HCT116 (cell line): ENCODE results near the gene MT1X. TPM values are rescaled to one million over a fixed set of nuclear protein-coding genes. Genes with fewer than 3 reads are reported as not detected.

ENCODE experiments used
- ATAC-seq: fragments of 200-7000 bp; cut with Tn5 transposase; 2 replicates; pipeline ENCODE4 v1.9.1; 2020; ENCODE audit warnings: mild to moderate bottlenecking, moderate library complexity
- BruUV-seq: library from RNA; stranded (reverse); fragments of 400-500 nt; replicated peaks from 2 replicates; lab custom pipeline; 2021; lab: Mats Ljungman, UMichigan
- CTCF ChIA-PET: fragments of 300-600 bp; sonication (Branson Sonifier 250); formaldehyde crosslinking; loops from one replicate; lab custom pipeline; 2021; ENCODE audit warnings: antibody characterized with exemption; lab: Charles Lee
- POLR2A ChIA-PET: fragments of 300-600, 350-600 bp; sonication (Branson Sonifier 250); formaldehyde crosslinking; loops from one replicate; lab custom pipeline; 2021; ENCODE audit warnings: antibody characterized with exemption; lab: Charles Lee
- RAD21 ChIA-PET, 2 experiments: fragments of 300-600 bp; sonication (Branson Sonifier 250); formaldehyde crosslinking; loops; one replicate each; lab custom pipeline; 2023; ENCODE audit warnings: low total read pairs in 2 of 2; ENCODE audit not compliant: uncharacterized antibody in 2 of 2, unreplicated experiment in 2 of 2, low non-redundant PET in 1 of 2; lab: Charles Lee
- DNase-seq: peaks from one replicate; pipeline ENCODE4 v3.0.0-alpha.2; 2010; ENCODE audit warnings: low read depth, low spot score
- H2AFZ ChIP-seq: fragments of 200-600 bp; shearing (Covaris generic), sonication (generic); 2 replicates; pipeline ENCODE4 v1.6.1; 2017; ENCODE audit warnings: low read depth, mixed run types, mixed read lengths, antibody characterized with exemption, low read length; ENCODE audit not compliant: poor library complexity, severe bottlenecking
- H3K27ac ChIP-seq: 2 replicates; pipeline ENCODE4 v1.5.1; 2012; ENCODE audit warnings: low read depth, low read length
- H3K27me3 ChIP-seq: fragments of 200-600 bp; sonication (generic); 2 replicates; pipeline ENCODE4 v1.6.1; 2016; ENCODE audit warnings: mixed run types, low read length, mixed read lengths; ENCODE audit not compliant: insufficient read depth
- H3K36me3 ChIP-seq, 2 experiments: fragments of 200-500 bp in 1 of 2; fragments of 200-600 bp in 1 of 2; sonication (Bioruptor generic) in 1 of 2; sonication (generic) in 1 of 2; 2 replicates each; pipeline versions ENCODE4 v1.5.1 to v1.6.1; 2014 to 2016; ENCODE audit warnings: low read length in 2 of 2, inconsistent platforms in 1 of 2, mixed read lengths in 1 of 2, mixed run types in 1 of 2; ENCODE audit not compliant: insufficient read depth in 2 of 2, control insufficient read depth in 1 of 2
- H3K4me1 ChIP-seq, 2 experiments: fragments of 200-600 bp in 1 of 2; sonication (generic) in 1 of 2; 2 replicates each; pipeline versions ENCODE4 v1.5.1 to v1.6.1; 2012 to 2017; ENCODE audit warnings: low read length in 2 of 2, inconsistent platforms in 1 of 2, mild to moderate bottlenecking in 1 of 2, mixed read lengths in 1 of 2, mixed run types in 1 of 2, moderate library complexity in 1 of 2; ENCODE audit not compliant: insufficient read depth in 2 of 2, control insufficient read depth in 1 of 2
- H3K4me2 ChIP-seq: fragments of 200-600 bp; sonication (generic); 2 replicates; pipeline ENCODE4 v1.6.1; 2017; ENCODE audit warnings: mixed run types, low read length, mixed read lengths
- H3K4me3 ChIP-seq, 2 experiments: fragments of 200-600 bp in 1 of 2; sonication (generic) in 1 of 2; replicated peaks in 1 of 2; 2 replicates each; pipeline ENCODE4 v1.5.1; 2011 to 2016; ENCODE audit warnings: low read length in 2 of 2, control low read depth in 1 of 2, low read depth in 1 of 2, mild to moderate bottlenecking in 1 of 2, mixed read lengths in 1 of 2, mixed run types in 1 of 2
- H3K79me2 ChIP-seq: fragments of 200-600 bp; sonication (generic); 2 replicates; pipeline ENCODE4 v1.6.1; 2017; ENCODE audit warnings: mild to moderate bottlenecking, mixed run types, low read length, moderate library complexity, mixed read lengths; ENCODE audit not compliant: insufficient read depth
- H3K9ac ChIP-seq: fragments of 200-600 bp; sonication (generic); 2 replicates; pipeline ENCODE4 v1.6.1; 2016; ENCODE audit warnings: low read length, mixed read lengths
- H3K9me2 ChIP-seq: fragments of 200-600 bp; sonication (generic), shearing (Covaris generic); 2 replicates; pipeline ENCODE4 v1.6.1; 2017; ENCODE audit warnings: mixed run types, mild to moderate bottlenecking, moderate library complexity; ENCODE audit not compliant: insufficient read depth
- H3K9me3 ChIP-seq, 2 experiments: fragments of 200-500 bp in 1 of 2; fragments of 200-600 bp in 1 of 2; sonication (Bioruptor generic) in 1 of 2; sonication (generic) in 1 of 2; 2 replicates each; pipeline ENCODE4 v1.6.1; 2014 to 2017; ENCODE audit warnings: low read length in 2 of 2, mixed read lengths in 2 of 2, inconsistent platforms in 1 of 2, low read depth in 1 of 2, mild to moderate bottlenecking in 1 of 2, mixed run types in 1 of 2, moderate library complexity in 1 of 2; ENCODE audit not compliant: control insufficient read depth in 1 of 2, insufficient read depth in 1 of 2
- H4K20me1 ChIP-seq: fragments of 200-600 bp; sonication (generic), shearing (Covaris generic); 2 replicates; pipeline ENCODE4 v1.6.1; 2017; ENCODE audit warnings: mixed run types, mild to moderate bottlenecking, moderate library complexity; ENCODE audit not compliant: insufficient read depth
- ATF3 ChIP-seq: IDR thresholded peaks from 2 replicates; pipeline ENCODE4 v1.6.1; 2012
- CBX3 ChIP-seq: IDR thresholded peaks from 2 replicates; pipeline ENCODE4 v1.6.1; 2012; ENCODE audit warnings: low read depth
- ELF1 ChIP-seq: IDR thresholded peaks from 2 replicates; pipeline ENCODE4 v1.6.1; 2012; ENCODE audit warnings: low read depth, borderline replicate concordance
- RAD21 ChIP-seq: IDR thresholded peaks from 2 replicates; pipeline ENCODE4 v1.6.1; 2012; ENCODE audit warnings: low read depth, mild to moderate bottlenecking
- REST ChIP-seq: IDR thresholded peaks from 2 replicates; pipeline ENCODE4 v1.6.1; 2012; ENCODE audit warnings: low read depth
- SIN3A ChIP-seq: IDR thresholded peaks from 2 replicates; pipeline ENCODE4 v1.6.1; 2012; ENCODE audit warnings: low read depth
- SRF ChIP-seq: IDR thresholded peaks from 2 replicates; pipeline ENCODE4 v1.6.1; 2012; ENCODE audit warnings: low read depth
- YY1 ChIP-seq: IDR thresholded peaks from 2 replicates; pipeline ENCODE4 v1.6.1; 2011; ENCODE audit warnings: low read length, low read depth, moderate library complexity, mild to moderate bottlenecking; ENCODE audit not compliant: insufficient replicate concordance; ENCODE audit errors: extremely low read depth
- ZBTB33 ChIP-seq: IDR thresholded peaks from 2 replicates; pipeline ENCODE4 v1.6.1; 2011; ENCODE audit warnings: mild to moderate bottlenecking, low read length, moderate library complexity; ENCODE audit not compliant: insufficient replicate concordance; ENCODE audit errors: extremely low read depth
- ZFX ChIP-seq: fragments of 450-650 bp; IDR thresholded peaks from 2 replicates; pipeline ENCODE4 v1.6.1; 2017
- intact Hi-C: fragments of 100-400 bp; cut with micrococcal nuclease; formaldehyde crosslinking; loops from 2 replicates; pipeline ENCODE4 v1.10.0; 2022
- total RNA-seq: library from RNA; stranded (reverse); gene quantifications from one replicate; pipeline ENCODE4 v1.2.1, GENCODE V29; 2021; ENCODE audit not compliant: unreplicated experiment

The MT1X gene
- total RNA-seq, 1 experiment from 2014 or later = 50.2 TPM

- no TSS peak for BruUV-seq
- H3K27me3 ChIP-seq = no peaks in the 10 kb centered on the region
Observed at GRCh38 chr16:56633535-56633934, 48.7 kb upstream of the MT1X start.

More at GRCh38 chr16:56633535-56633934, 48.7 kb upstream of the MT1X start:
- ChIA-PET POLR2A (interaction anchor here (1.0 kb wide), 1 partner anchor 8 kb away, joined by 3 read pairs; the partner anchor contains the start of gene MT1E), RAD21 (no interaction called here), CTCF (no interaction called here)
- no peak for TF ChIP-seq RAD21
- TF ChIP-seq ZBTB33 = no peak
- no peak for TF ChIP-seq CBX3
- TF ChIP-seq SIN3A = no peak
- no peak for TF ChIP-seq REST
- TF ChIP-seq ZFX = no peak
- TF ChIP-seq ELF1 = no peak
- no peak for TF ChIP-seq SRF
- TF ChIP-seq YY1 = no peak
- no peak for TF ChIP-seq ATF3
- Histone ChIP-seq H3K9me2 (no peaks in the 10 kb centered on the region), H3K9me3 (no peaks in the 10 kb centered on the region), H3K36me3 (no peaks in the 10 kb centered on the region), H2AFZ (no peak overlapping the region), H3K4me3 (no peak overlapping the region), H3K4me1 (peaks cover 0 to 17% of the 10 kb centered on the region in 2 experiments; a peak in 2 of 4 replicates), H3K4me2 (no peak overlapping the region), H3K79me2 (no peaks in the 10 kb centered on the region), H3K9ac (no peak overlapping the region), H3K27ac (no peak overlapping the region), H4K20me1 (no peaks in the 10 kb centered on the region)
- ATAC-seq (no peak), DNase-seq (no peak)
- intact Hi-C loops = no loop called here
